D721Med (cell line): ENCODE measurements around the gene KPNA6.

Source experiments
- DNase-seq: peaks from one replicate; pipeline ENCODE4 v3.0.0; 2011; ENCODE audit warnings: low spot score; ENCODE audit not compliant: insufficient read length
- FAIRE-seq: peaks from 2 replicates; lab custom pipeline; 2011; peaks lifted over from hg19 to GRCh38; lab: Jason Lieb, UNC
- TF ChIP-seq, protein P1 (sequence below): IDR thresholded peaks from 2 replicates; pipeline ENCODE4 v1.5.1; 2012; ENCODE audit warnings: mild to moderate bottlenecking, control low read depth; ENCODE audit not compliant: insufficient read depth; ENCODE audit errors: missing control alignments

The KPNA6 gene

DNA sequence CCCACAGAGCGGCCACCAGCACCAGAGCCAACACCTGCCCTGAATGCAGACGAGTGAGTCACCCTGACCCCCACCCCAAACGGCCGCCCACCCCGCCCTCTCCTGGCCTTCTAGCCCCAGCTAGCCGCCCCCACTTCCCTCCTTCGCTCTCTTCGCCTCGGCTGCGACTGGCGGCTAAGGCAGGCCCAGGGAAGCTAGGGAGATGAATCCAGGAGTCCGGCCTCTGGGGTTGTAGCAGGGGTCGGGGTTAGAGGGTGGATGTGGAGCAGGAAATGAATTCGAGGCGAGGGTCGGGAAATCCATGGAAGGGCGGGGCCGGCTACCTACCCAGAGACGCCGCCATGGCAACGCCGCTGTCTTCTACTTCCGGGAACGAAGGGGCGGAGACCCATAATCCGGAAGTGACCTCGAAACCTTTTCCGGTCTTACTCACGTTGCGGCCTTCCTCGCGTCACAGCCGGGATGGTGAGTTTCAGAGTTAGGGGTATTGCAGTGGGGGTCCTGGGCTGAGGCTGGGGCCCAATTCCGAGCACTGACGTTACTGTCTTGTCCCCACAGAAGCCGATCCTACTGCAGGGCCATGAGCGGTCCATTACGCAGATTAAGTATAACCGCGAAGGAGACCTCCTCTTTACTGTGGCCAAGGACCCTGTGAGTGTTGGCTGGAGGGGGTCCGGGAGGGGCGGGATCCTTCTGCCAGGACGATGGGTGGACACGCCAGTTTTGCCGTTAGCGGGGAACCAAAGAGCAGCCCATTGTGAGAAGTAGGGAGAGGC is 114.3 kb downstream of the KPNA6 start, which contains the start of the genes EIF3I and TMEM234:
TSS of gene EIF3I (plus strand) at position 428 of the 776 bp plus-strand sequence. CDS start at position 463, 35 bp downstream.
TSS of gene TMEM234 (minus strand) at position 374 of the 776 bp plus-strand sequence. CDS start at position 343, 31 bp downstream.
- DNase-seq: peak; percentile 89
- FAIRE-seq: no peak
- TF ChIP-seq, protein P1, sequence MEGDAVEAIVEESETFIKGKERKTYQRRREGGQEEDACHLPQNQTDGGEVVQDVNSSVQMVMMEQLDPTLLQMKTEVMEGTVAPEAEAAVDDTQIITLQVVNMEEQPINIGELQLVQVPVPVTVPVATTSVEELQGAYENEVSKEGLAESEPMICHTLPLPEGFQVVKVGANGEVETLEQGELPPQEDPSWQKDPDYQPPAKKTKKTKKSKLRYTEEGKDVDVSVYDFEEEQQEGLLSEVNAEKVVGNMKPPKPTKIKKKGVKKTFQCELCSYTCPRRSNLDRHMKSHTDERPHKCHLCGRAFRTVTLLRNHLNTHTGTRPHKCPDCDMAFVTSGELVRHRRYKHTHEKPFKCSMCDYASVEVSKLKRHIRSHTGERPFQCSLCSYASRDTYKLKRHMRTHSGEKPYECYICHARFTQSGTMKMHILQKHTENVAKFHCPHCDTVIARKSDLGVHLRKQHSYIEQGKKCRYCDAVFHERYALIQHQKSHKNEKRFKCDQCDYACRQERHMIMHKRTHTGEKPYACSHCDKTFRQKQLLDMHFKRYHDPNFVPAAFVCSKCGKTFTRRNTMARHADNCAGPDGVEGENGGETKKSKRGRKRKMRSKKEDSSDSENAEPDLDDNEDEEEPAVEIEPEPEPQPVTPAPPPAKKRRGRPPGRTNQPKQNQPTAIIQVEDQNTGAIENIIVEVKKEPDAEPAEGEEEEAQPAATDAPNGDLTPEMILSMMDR: no peak

DNA sequence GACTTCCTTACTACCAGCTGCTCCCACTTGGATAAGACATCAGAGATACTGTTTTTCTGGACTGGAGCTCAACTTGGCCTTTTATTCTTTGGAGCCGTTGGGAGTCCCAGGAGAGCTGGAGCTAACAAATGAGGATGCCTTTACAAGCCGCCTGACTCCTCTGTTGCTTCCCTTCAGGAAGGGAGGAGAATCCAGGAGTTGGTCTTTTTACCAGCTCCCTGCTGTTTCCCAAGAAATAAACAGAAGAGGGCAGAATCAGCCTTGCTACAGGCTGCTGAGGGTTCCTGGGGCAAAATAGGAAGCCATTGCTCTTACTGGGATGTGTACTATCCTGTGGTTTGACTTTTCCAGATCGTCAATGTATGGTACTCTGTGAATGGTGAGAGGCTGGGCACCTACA is 115.8 kb downstream of the KPNA6 start:
- TF ChIP-seq, protein P1: no peak
- FAIRE-seq (no peak), DNase-seq (no peak)

DNA sequence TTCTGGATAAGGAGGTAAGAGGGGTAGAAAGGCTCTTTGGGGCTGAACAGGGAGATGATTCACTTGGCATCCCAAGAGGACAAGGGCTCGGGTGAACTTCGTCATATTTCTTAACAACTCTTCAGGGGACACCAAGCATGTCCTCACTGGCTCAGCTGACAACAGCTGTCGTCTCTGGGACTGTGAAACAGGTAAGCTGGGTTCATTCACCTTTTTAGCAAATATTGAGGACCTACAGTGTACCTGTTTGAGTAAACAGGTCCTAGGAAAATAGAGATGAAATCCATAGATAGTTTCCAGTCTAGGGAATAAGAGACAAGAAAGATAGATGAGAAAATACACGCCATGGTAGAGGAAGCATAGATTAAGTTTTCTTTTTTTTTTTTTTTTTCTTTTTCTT is 116.4 kb downstream of the KPNA6 start:
- DNase-seq (no peak), FAIRE-seq (no peak)
- TF ChIP-seq, protein P1: no peak
